Stomach (tissue), 9 donors: ENCODE results near the gene NDST1. TPM values are rescaled to one million over a fixed set of nuclear protein-coding genes. Genes with fewer than 3 reads are reported as not detected.

Experiments used
- DNase-seq, 2 donors: peaks; one replicate each; pipeline versions ENCODE4 v3.0.0 to v3.0.0-alpha.2; 2013 to 2019
- H3K27ac ChIP-seq, 5 donors: fragments of 200-600 bp in 4 of 5; sonication (generic) in 4 of 5; one replicate each; pipeline ENCODE4 v1.5.1; 2013 to 2019; ENCODE audit warnings: mild to moderate bottlenecking in 1 of 5, moderate library complexity in 1 of 5
- H3K27me3 ChIP-seq, 3 donors: fragments of 200-600 bp; sonication (generic); one replicate each; pipeline ENCODE4 v1.5.1; 2017 to 2019; ENCODE audit warnings: mixed run types in 1 of 3
- H3K36me3 ChIP-seq, 4 donors: fragments of 200-600 bp; sonication (generic); 1 replicate in 3 of 4; 2 replicates in 1 of 4; pipeline ENCODE4 v1.5.1; 2016 to 2019
- H3K4me1 ChIP-seq, 4 donors: fragments of 200-600 bp; sonication (generic); one replicate each; pipeline ENCODE4 v1.5.1; 2016 to 2019
- H3K4me3 ChIP-seq, 4 donors: fragments of 200-600 bp; sonication (generic) in 3 of 4; one replicate each; pipeline ENCODE4 v1.5.1; 2016 to 2019; ENCODE audit warnings: mild to moderate bottlenecking in 1 of 4
- H3K9me3 ChIP-seq, 4 donors: fragments of 200-600 bp; sonication (generic); one replicate each; pipeline ENCODE4 v1.5.1; 2016 to 2019
- EP300 ChIP-seq: sonication (generic); formaldehyde crosslinking; IDR thresholded peaks from one replicate; pipeline ENCODE4 v1.6.1; 2017; ENCODE audit warnings: antibody characterized with exemption
- POLR2A ChIP-seq, 4 donors: fragments of 450-650 bp; IDR thresholded peaks; one replicate each; pipeline ENCODE4 v1.6.1; 2016; ENCODE audit warnings: antibody characterized with exemption in 4 of 4, control low read depth in 2 of 4, mild to moderate bottlenecking in 1 of 4, moderate library complexity in 1 of 4
- POLR2AphosphoS5 ChIP-seq, 3 donors: sonication (generic); formaldehyde crosslinking; IDR thresholded peaks; one replicate each; pipeline ENCODE4 v1.6.1; 2016; ENCODE audit warnings: antibody characterized with exemption in 3 of 3
- WGBS, 5 donors: extraction: QIAGEN DNeasy Blood & Tissue Kit in 3 of 5; methylation state at CpG; one replicate each; pipeline versions ENCODE4 v1.1.5 to v1.1.7; 2013 to 2018; 5-methylcytosine and 5-hydroxymethylcytosine counted together
- intact Hi-C: fragments of 100-400 bp; cut with DNase I; formaldehyde crosslinking; loops from one replicate; pipeline ENCODE4 v1.15.1; 2023; ENCODE audit warnings: low total_unique reads
- polyA plus RNA-seq, 3 donors: library from polyadenylated mRNA; stranded (reverse); fragments of 200-250 nt; gene quantifications; one replicate each; pipeline ENCODE4 v1.2.3, GENCODE V29; 2013
- total RNA-seq, 5 donors: library from RNA; depleted of rRNA; stranded (reverse); fragments of >200 nt; gene quantifications; one replicate each; pipeline versions ENCODE4 v1.1.0 to v1.2.3, GENCODE V29; 2014 to 2016
- TF ChIP-seq, protein P1 (sequence below), 7 experiments: fragments of 450-650 bp in 4 of 7; fragments of 200-600 bp in 3 of 7; sonication (generic) in 3 of 7; IDR thresholded peaks; one replicate each; pipeline ENCODE4 v1.5.1; 2016 to 2019; ENCODE audit warnings: antibody characterized with exemption in 7 of 7, control low read depth in 2 of 7, mild to moderate bottlenecking in 1 of 7
- donor health status: healthy with polysubstance abuse.
- donor health status: Bipolar disorder and iron deficiency.
- donor health status: healthy.

The NDST1 gene
- total and polyA plus RNA-seq, 8 donors = 6.4 to 32.9 (median 15.9) TPM

DNA sequence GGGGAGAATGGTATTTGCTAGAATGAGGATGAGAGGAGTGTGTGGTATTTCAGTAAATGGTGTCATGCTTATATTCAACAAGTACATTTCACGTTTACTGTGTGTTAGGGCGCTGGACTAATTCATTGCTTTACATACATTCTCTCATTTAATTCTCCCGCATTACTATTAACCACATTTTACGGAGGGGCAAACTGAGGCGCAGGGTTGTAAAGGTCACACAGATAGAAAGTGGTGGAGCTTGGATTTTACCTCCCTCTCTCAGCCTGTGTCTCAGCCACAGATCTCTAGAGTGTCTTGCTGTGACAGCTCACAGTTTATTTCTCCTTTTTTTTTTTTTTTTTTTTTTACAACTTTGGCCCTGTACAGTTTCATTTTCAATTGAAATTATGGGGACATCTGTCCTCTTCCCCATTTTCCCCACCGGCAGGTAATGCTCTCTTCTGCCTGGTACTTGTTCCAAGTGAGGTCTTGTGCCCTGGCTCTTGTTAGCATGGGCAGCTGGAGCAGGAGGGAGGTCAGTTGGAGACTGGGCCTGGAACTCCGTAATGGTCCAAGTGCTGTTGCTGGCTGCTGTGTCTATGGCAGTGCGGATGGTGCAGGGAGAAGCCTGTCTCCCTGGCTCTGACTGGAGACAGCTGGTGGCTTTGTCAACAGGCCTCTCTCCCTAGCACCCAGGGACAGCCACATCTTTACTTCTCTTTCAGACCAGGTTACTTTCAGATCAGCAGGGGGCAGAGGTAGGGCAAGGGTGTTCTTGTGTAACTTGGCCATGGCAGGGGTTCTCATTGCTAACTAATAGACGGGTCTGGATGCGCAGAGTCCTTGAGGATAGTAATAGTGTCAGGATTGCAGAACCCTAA is 20.5 kb upstream of the NDST1 start:
- H3K4me3 ChIP-seq = peak overlapping the region; percentile 81 to 98 (median 91)
- TF ChIP-seq, protein P1, sequence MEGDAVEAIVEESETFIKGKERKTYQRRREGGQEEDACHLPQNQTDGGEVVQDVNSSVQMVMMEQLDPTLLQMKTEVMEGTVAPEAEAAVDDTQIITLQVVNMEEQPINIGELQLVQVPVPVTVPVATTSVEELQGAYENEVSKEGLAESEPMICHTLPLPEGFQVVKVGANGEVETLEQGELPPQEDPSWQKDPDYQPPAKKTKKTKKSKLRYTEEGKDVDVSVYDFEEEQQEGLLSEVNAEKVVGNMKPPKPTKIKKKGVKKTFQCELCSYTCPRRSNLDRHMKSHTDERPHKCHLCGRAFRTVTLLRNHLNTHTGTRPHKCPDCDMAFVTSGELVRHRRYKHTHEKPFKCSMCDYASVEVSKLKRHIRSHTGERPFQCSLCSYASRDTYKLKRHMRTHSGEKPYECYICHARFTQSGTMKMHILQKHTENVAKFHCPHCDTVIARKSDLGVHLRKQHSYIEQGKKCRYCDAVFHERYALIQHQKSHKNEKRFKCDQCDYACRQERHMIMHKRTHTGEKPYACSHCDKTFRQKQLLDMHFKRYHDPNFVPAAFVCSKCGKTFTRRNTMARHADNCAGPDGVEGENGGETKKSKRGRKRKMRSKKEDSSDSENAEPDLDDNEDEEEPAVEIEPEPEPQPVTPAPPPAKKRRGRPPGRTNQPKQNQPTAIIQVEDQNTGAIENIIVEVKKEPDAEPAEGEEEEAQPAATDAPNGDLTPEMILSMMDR (IDR thresholded peaks at IDR 0.05) = no peak
- TF ChIP-seq EP300 (no peak), POLR2AphosphoS5 (IDR thresholded peaks at IDR 0.05) (no peak), POLR2A (IDR thresholded peaks at IDR 0.05) (no peak)
- intact Hi-C loops = no loop called here
- no peaks in the 10 kb centered on the region for H3K9me3 ChIP-seq
- 31 to 43% (median 39%) methylated on average over 10 of the region's 10 CpGs for WGBS, 5 donors
- H3K36me3 ChIP-seq = peaks cover 0 to 15% (median 7%) of the 10 kb centered on the region in 4 donors
- peak overlapping the region; percentile 91 to 97 (median 95) for H3K27ac ChIP-seq
- H3K27me3 ChIP-seq = no peaks in the 10 kb centered on the region
- DNase-seq = peak; percentile 44 to 66
- peaks cover 56 to 71% (median 68%) of the 10 kb centered on the region in 4 donors for H3K4me1 ChIP-seq

- DNase-seq = peak; percentile 76 to 80
- Histone ChIP-seq H3K4me3 (peak overlapping the region in 2 of 4 donors; percentile 13 to 81), H3K9me3 (no peaks in the 10 kb centered on the region), H3K27ac (peak overlapping the region; percentile 77 to 97 (median 95)), H3K27me3 (no peaks in the 10 kb centered on the region), H3K4me1 (peaks cover 59 to 81% (median 77%) of the 10 kb centered on the region in 4 donors), H3K36me3 (peaks cover 3 to 15% (median 7%) of the 10 kb centered on the region in 4 donors)
- TF ChIP-seq POLR2AphosphoS5 (IDR thresholded peaks at IDR 0.05) = peak in 2 of 3 donors; percentile 29 to 52
- TF ChIP-seq, protein P1 (IDR thresholded peaks at IDR 0.05) = no peak
- intact Hi-C loops = no loop called here
- WGBS, 5 donors = 36 to 46% (median 43%) methylated on average over 11 of the region's 11 CpGs
Observed at GRCh38 chr5:150488519-150489359, 19.2 kb upstream of the NDST1 start.

DNA sequence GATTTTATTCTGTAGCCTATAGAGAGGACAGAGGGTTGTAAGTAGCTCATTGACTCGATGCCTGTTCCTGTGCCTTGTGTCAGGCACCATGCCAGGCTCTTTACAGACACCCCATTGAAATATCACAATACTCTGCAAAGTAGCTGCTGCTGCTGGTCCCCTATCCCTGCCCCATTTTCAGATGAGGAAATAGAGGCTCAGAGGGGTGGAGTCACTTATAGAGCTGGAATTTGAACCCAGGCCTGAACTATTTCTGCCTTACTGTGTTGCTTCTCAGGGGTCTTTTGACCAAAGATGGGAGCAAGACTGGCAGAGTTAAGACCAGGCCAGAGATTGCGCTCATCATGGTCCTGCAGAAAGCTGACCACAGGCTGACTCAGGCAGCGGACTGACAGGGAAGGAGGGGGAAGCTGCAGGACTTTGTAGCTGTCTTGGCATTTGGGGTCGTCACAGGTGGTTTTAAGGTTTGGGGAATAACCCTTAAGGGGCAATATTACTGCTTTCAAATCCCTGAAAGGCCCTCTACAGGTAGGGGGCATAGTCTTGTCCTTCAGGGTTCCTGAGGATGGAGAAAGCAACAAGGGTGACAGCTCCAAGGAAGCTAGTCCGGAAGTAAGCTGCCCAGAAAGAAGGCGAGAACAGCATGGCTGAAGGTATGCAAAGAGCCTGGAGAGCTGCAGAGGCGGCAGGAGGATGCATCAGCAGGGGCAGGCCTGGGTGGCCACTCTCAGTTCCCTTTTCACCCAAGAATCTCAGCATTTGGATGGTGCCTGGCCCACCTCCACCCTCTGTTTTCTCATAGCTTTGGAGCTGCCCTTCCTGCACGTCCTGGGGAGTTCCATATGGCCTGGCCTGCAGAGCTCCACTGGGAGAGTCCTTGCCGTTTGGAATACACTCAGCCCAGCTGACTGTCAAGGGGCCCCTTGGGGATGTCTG is 18.3 kb upstream of the NDST1 start:
- H3K9me3 ChIP-seq = no peaks in the 10 kb centered on the region
- H3K27ac ChIP-seq = peak overlapping the region; percentile 77 to 97 (median 95)
- peak overlapping the region in 1 of 4 donors; percentile 13 for H3K4me3 ChIP-seq
- TF ChIP-seq EP300 (no peak), POLR2A (IDR thresholded peaks at IDR 0.05) (no peak), POLR2AphosphoS5 (IDR thresholded peaks at IDR 0.05) (no peak)
- TF ChIP-seq, protein P1 (IDR thresholded peaks at IDR 0.05) = no peak
- peak in 1 of 2 donors; percentile 38 for DNase-seq
- no peaks in the 10 kb centered on the region for H3K27me3 ChIP-seq
- WGBS, 5 donors = 37 to 66% (median 58%) methylated on average over 8 to 9 of the region's 9 CpGs
- intact Hi-C loops = no loop called here
- H3K36me3 ChIP-seq = peaks cover 3 to 15% (median 7%) of the 10 kb centered on the region in 4 donors
- peaks cover 59 to 84% (median 78%) of the 10 kb centered on the region in 4 donors for H3K4me1 ChIP-seq
